GM12864 (cell line): ENCODE measurements around the gene TAF1C.
A peak's percentile ranks its signal among the peaks of the same experiment; 100 is the strongest.

ENCODE experiments used
- DNase-seq: peaks from one replicate; pipeline ENCODE4 v3.0.0-alpha.2; 2011; ENCODE audit warnings: low read depth
- H3K4me3 ChIP-seq: 2 replicates; pipeline ENCODE4 v1.5.1; 2011; ENCODE audit warnings: mild to moderate bottlenecking, low read depth, low read length, control low read depth
- CTCF ChIP-seq: IDR thresholded peaks from 2 replicates; pipeline ENCODE4 v1.5.1; 2011; ENCODE audit warnings: low read depth, mild to moderate bottlenecking, moderate library complexity, low read length, control low read depth, inconsistent platforms; ENCODE audit errors: missing control alignments

The TAF1C gene

GRCh38 chr16:84179612-84180320 lies 7.1 kb downstream of the TAF1C start:
- TF ChIP-seq CTCF: no peak

GRCh38 chr16:84178892-84179611 lies 7.8 kb downstream of the TAF1C start:
- no peak for DNase-seq
- no peak for TF ChIP-seq CTCF
- H3K4me3 ChIP-seq: no peak overlapping the region

More at GRCh38 chr16:84179612-84180320, 7.1 kb downstream of the TAF1C start:
- no peak for DNase-seq
- H3K4me3 ChIP-seq: no peak overlapping the region

- no peak for TF ChIP-seq CTCF
- DNase-seq: no peak
- no peak overlapping the region for H3K4me3 ChIP-seq
Observed at GRCh38 chr16:84178146-84178765, 8.6 kb downstream of the TAF1C start.

- DNase-seq: no peak
- no peak for TF ChIP-seq CTCF
- no peak overlapping the region for H3K4me3 ChIP-seq
Observed at GRCh38 chr16:84177741-84178073, 9.2 kb downstream of the TAF1C start.

- TF ChIP-seq CTCF: no peak
- H3K4me3 ChIP-seq: no peak overlapping the region
- no peak for DNase-seq
Observed at GRCh38 chr16:84176192-84177053, 10.4 kb downstream of the TAF1C start.

- DNase-seq: peak; percentile 39
- H3K4me3 ChIP-seq: 0 out of 2 replicates have a peak overlapping the region, but pooled peaks have one; percentile 6
Observed at GRCh38 chr16:84175350-84176081, 11.3 kb downstream of the TAF1C start.

More at GRCh38 chr16:84175350-84176081, 11.3 kb downstream of the TAF1C start:
- TF ChIP-seq CTCF: peak; percentile 94
